ENCODE measurements around the gene POC5.

- TF ChIP-seq GATA2 (IDR thresholded peaks at IDR 0.05; ENCODE audit: low read depth, low read length) = no peak
- no peak for TF ChIP-seq GATA3 (IDR thresholded peaks at IDR 0.05; ENCODE audit: low read depth, low read length)
These were observed 45.7 kb downstream of the POC5 start for GRCh38 chr5:75671506-75671905.
